SK-N-DZ (cell line): Measurements from ENCODE around the gene PIGZ. TPM values are rescaled to one million over a fixed set of nuclear protein-coding genes. Genes with fewer than 3 reads are reported as not detected.

Experiments
- DNase-seq: peaks from one replicate; pipeline ENCODE4 v3.0.0-alpha.2; 2015; ENCODE audit warnings: low spot score
- polyA plus RNA-seq, 2 experiments: library from polyadenylated mRNA; depleted of rRNA; stranded (reverse); fragments of >200 nt; gene quantifications; 2 replicates each; pipeline ENCODE4 v1.2.3, GENCODE V29; 2014

PIGZ gene
- polyA plus RNA-seq (2014; cell fraction: cytosol; rRNA removed) = 3.8 and 8.7 TPM in 2 replicates
- 2.0 and 3.9 TPM in 2 replicates for polyA plus RNA-seq (2014; cell fraction: nucleus; rRNA removed)

- DNase-seq = no peak
These were observed at the start of gene PIGZ for GRCh38 chr3:196968233-196969133. Gene PIGZ, minus strand, starts transcription at chr3:196968833. Its CDS starts 16,802 bp downstream, at chr3:196952031.

DNA sequence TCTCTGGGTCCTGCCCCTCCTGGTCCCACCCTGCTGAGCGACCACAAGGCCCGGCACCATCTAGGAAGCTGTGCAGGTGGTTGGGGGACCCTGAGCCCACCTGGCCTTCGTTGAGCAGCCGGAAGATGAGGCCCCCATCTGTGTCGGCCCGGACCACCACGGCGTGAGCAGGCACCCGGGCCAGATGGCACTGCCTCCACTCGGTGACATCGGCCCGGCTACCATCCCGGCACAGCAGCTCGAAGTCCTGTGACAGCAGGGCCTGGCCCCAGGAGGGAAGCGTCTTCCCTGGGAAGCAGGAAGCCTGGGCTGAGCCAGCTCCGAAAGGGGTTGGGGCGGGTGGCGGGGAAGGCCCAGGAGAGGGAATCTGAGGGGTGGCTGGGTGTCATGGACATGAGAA lies 48.4 kb upstream of the PIGZ start:
- DNase-seq = no peak

- DNase-seq = no peak
These were observed 47.4 kb upstream of the PIGZ start for GRCh38 chr3:197015790-197016736.

DNA sequence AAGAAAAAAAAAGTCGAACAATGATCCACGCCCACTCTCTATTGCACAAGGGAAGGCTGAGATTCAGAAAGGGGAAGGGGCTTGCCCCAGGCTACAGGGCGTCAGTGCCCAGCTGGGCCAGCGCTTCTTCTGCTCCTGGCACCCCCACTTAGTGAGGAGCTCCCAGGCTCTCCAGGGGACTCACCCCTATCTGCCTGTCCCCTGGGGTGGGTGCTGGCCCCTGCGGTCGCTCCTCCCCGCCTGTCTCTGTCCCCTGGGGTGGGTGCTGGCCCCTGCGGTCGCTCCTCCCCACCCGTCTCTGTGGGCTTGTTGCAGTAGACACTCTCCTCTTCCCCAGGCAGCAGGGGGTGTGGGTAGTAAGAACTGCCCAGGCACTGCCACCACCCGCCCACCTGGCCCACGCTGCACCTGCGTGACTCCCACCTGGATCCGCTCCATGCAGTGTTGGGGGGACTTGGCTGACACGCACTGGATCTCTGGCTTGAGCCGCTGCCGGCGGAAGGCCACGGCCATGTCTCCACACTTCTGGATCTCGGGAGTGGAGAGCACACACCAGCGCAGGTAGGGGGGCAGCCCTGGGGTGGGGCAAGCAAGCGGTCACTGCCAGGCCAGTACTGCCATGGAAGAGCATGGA lies 46.4 kb upstream of the PIGZ start:
- DNase-seq = no peak

- DNase-seq = no peak
These were observed 45.4 kb upstream of the PIGZ start for GRCh38 chr3:197014024-197014423.

DNA sequence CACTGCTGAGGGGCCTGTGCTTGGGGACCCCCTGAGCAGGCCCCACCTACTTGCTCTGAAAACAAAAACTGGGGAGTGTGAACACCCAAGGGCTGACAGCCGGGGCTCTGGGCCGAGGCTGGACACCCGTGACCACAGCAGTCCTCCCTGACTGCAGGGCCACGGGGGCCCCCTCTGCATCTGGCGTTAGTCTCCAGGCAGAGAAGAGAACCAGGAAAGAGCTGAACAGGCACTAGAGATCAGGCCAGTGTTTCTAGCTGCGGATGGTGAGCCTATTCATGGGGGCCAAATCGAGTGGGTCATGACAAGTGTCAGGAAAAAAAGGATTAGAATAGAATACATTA lies 43.9 kb upstream of the PIGZ start:
- DNase-seq = no peak

DNA sequence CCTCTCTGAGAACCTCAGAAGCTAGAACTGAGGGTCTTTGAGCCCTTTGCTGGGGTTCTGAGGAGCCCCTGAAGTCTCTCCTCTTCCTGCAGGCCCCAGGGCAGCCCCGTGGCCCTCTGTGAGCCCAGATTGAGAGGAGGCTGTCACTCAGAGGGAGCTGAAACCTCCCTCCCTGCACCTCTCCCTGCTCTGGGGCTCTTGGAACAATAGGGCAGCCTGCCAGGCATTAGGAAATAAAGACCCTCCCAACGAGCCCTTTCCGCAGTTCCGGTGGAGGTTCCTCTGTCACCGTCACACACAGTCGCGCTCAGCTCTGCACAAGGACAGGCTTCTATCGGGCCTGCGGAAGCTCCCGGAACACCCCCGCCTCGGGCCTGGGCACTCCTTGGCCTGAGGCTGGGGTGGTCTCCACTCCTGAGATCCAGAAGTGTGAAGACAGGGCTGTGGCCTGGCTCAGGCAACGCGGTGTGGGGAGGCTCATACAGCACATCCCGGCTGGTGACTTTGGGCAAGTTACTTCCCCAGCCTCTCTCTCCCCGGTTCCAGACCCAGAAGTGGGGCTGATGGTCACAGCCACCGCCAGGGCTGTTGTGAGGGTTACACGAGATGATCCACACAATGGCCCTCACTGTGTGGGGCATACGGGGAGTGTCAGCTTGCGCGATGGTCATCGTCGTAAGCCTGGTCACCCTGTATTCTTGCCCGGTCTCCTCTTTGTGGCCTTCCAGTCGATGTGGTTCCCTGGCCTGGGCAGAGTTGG lies 43.3 kb upstream of the PIGZ start:
- no peak for DNase-seq

DNA sequence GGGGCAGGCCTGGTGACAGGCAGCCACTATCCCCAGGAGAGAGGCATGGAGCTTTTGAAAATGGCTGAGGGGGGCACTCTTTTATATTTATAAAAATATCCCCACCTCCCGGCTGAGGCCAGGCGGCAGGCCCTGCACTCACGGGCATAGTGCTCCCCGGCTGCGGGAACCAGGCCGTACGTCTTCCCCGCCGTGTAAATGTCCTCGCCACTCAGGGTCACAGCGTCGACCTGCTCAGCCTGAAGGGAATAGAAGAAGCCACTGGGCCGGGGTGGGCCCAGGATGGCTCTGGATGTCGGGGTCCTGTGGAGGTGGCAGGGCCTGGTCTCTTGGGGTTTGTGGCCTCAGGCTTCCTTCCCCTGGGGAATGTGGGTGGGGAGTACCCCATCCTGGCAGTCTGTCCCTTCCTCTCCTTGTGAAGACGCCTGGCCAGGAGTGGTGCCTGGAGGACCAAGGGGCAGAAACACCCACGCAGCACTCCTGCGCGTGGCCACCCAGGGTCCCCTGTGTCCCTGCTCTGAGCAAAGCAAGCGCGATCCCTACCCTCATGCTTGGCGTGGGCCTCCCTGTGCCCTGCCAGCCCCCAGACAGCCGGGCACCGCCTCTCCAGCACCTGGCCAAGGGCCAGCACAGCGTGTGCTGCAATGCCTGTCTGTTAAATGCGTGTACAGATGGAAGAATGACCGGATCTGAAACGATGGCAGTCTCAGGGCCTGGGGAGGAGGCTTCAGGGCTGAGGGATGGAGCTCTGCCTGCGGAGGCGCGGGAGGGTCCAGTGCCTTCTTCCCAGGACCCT lies 42.1 kb upstream of the PIGZ start:
- DNase-seq = no peak

DNA sequence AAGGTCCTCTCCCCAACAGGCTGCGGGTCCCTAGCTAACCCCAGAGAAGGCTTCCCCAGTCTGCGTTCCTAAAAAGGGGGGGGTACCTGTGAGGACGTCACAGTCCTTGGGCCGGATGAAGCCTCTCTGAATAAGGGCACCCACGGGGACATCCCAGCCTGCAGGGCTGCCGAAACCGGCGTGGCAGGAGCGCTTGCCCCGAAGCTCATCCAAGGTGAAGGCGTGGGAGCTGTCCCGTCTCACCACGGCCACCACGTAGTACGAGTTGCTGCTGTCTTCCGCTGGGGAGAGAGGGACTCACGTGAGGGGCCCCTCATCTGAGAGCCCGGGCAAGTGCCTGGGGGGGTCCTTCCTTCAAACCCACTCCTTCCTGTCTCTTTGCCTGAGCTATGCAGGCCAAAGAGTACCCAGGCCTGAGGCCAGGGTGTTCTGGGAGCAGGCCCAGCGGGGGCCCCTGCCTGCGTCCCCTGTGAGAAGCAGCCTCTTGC lies 40.9 kb upstream of the PIGZ start:
- no peak for DNase-seq

GRCh38 chr3:197008436-197009209 lies 40.0 kb upstream of the PIGZ start:
- DNase-seq = no peak

DNA sequence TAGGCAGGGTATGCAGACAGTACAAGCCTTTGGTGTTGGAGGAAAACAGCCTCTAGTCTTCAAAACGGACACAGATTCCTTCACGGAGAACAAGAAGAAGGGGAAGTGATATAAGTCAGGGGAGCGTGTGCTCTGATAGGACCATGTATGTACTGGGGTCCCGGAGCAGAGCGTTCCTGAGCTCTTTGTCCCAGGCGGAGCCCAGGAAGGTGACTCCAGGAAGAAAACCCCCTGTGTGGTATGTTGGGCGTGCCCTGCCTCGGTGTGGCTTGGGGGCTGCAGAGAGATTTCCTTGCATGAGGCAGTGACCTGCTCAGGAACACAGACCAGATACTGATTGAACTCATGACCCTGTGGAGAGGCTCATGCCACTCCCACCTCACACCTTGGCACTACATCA lies 39.3 kb upstream of the PIGZ start:
- no peak for DNase-seq

DNA sequence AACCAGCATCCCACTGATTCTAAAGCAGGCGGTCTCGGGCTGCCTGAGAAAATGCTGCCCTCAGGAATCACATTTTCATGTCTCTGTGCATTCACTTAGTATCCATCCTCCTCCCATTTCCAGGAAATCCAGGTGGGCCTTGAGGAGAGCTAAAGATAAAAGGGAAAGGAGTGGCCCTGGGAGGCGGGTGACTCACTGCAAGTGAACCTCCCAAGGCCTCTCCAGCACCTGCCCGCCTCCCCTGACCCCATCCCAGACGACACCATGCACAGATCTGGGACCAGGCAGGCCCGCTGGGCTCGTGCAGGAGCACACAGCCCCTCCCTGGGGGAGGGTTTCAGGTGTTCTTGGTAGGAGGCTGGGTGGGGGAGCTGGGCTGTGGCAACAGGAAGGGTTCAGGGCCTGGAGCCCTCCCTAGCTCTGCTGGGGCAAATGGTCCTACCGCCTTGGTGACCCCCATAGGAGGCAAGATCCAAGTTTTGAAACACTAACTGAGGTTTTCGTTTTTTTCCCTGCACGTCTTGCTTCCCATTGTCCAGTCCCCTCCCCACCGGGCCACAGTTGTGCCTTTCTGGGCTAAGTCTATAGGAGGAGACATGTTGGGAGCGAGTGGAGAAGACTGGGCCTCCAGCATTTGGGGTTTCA lies 38.8 kb upstream of the PIGZ start:
- DNase-seq = no peak

GRCh38 chr3:197006860-197007259 lies 38.2 kb upstream of the PIGZ start:
- DNase-seq = no peak

DNA sequence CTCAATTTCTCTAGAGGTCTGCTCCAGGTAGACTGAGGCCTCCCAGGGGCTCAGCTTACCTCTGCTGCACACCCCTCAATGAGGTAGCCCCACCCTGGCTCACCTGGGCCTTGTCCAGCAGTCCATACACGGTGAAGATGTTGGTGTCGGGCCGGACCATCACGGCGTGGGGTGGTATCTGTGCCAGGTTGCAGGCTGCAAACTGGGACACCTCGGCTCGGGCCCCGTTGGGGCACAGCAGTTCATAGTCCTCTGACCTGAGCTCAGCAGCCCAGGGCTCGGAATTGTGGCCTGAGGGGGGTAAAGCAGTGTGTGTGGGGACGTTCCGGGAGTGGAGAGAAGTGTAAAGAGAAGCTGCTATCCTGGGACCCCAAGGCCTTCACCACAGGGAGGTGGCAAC lies 37.8 kb upstream of the PIGZ start:
- DNase-seq = no peak

GRCh38 chr3:197003461-197004385 lies 35.1 kb upstream of the PIGZ start:
- no peak for DNase-seq

- no peak for DNase-seq
These were observed 34.2 kb upstream of the PIGZ start for GRCh38 chr3:197002701-197003454.
